HG03460 (cell line): ENCODE data around the gene DVL1.
"Not testable (repeated sequence)": the region's sequence is repeated elsewhere in the genome, so short reads cannot be mapped to it uniquely, and the experiment has no call there.

Experiments used
- ATAC-seq: cut with Tn5 transposase; IDR thresholded peaks from one replicate; pipeline ENCODE4 v1.9.1; 2021; ENCODE audit not compliant: unreplicated experiment

Gene DVL1

GRCh38 chr1:1328254-1328653 lies 21.0 kb downstream of the DVL1 start:
- ATAC-seq = no peak

- ATAC-seq = no peak
Observed at GRCh38 chr1:1327291-1327690, 21.9 kb downstream of the DVL1 start.

GRCh38 chr1:1326075-1326605 lies 23.1 kb downstream of the DVL1 start:
- ATAC-seq = no peak

- no peak for ATAC-seq
Observed at GRCh38 chr1:1325288-1326074, 23.7 kb downstream of the DVL1 start.

- ATAC-seq = peak; percentile 70
Observed at GRCh38 chr1:1324524-1325287, 24.5 kb downstream of the DVL1 start, which contains the start of the genes CPTP and INTS11. Gene CPTP (plus strand): TSS chr1:1324802. CDS start chr1:1326911, 2,109 bp downstream. Gene INTS11 (minus strand): TSS chr1:1324660. CDS start chr1:1324608, 52 bp downstream.

GRCh38 chr1:1324084-1324523 lies 25.1 kb downstream of the DVL1 start:
- peak; percentile 6 for ATAC-seq

GRCh38 chr1:1322952-1323351 lies 26.3 kb downstream of the DVL1 start:
- no peak for ATAC-seq

- ATAC-seq = no peak
Observed at GRCh38 chr1:1322418-1322817, 26.8 kb downstream of the DVL1 start.

- ATAC-seq = no peak
Observed at GRCh38 chr1:1321477-1321876, 27.7 kb downstream of the DVL1 start.

GRCh38 chr1:1320666-1321448 lies 28.4 kb downstream of the DVL1 start:
- ATAC-seq = no peak

- ATAC-seq = no peak
Observed at GRCh38 chr1:1319646-1319941, 29.6 kb downstream of the DVL1 start.

GRCh38 chr1:1318777-1319645 lies 30.2 kb downstream of the DVL1 start:
- ATAC-seq = no peak

GRCh38 chr1:1318131-1318652 lies 31.0 kb downstream of the DVL1 start:
- no peak for ATAC-seq

GRCh38 chr1:1317420-1317819 lies 31.8 kb downstream of the DVL1 start:
- ATAC-seq = no peak

- not testable (repeated sequence) for ATAC-seq
Observed at GRCh38 chr1:1316199-1316598, 33.0 kb downstream of the DVL1 start.

- no peak for ATAC-seq
Observed at GRCh38 chr1:1315435-1315954, 33.7 kb downstream of the DVL1 start.

- no peak for ATAC-seq
Observed at GRCh38 chr1:1314678-1315335, 34.4 kb downstream of the DVL1 start.

- ATAC-seq = no peak
Observed at GRCh38 chr1:1314237-1314586, 35.0 kb downstream of the DVL1 start.

GRCh38 chr1:1313500-1314236 lies 35.5 kb downstream of the DVL1 start:
- ATAC-seq = no peak
